Neural progenitor cell (in vitro differentiated cells): ENCODE measurements around the gene COG5.

Source experiments
- EZH2 ChIP-seq: fragments of 200-600 bp; sonication (generic); IDR thresholded peaks from 2 replicates; pipeline ENCODE4 v1.6.1; 2017; ENCODE audit warnings: antibody characterized with exemption, mild to moderate bottlenecking, moderate library complexity
- TF ChIP-seq, protein P1 (sequence below): fragments of 200-600 bp; sonication (generic); IDR thresholded peaks from 2 replicates; pipeline ENCODE4 v1.5.1; 2017; ENCODE audit warnings: antibody characterized with exemption, mild to moderate bottlenecking

DNA sequence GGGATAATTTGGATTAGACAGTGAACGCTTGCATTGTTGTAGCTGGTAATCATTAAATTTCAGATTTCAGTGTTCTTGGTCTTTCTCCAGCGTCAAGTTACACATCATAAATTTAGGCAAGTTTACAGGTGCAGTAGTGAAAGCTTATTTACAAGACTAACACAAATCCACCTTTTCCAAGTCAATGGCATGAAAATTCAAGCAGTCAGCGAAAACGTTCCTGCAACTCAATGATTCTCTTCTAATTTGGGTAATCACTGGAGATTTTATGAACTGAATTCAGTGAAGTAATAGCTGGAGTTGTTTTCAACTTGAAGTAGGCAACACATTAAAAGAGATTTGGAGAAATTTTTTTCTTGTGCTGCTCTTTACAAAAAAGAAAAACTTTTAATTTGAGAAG is 34.2 kb upstream of the COG5 start:
- TF ChIP-seq, protein P1, sequence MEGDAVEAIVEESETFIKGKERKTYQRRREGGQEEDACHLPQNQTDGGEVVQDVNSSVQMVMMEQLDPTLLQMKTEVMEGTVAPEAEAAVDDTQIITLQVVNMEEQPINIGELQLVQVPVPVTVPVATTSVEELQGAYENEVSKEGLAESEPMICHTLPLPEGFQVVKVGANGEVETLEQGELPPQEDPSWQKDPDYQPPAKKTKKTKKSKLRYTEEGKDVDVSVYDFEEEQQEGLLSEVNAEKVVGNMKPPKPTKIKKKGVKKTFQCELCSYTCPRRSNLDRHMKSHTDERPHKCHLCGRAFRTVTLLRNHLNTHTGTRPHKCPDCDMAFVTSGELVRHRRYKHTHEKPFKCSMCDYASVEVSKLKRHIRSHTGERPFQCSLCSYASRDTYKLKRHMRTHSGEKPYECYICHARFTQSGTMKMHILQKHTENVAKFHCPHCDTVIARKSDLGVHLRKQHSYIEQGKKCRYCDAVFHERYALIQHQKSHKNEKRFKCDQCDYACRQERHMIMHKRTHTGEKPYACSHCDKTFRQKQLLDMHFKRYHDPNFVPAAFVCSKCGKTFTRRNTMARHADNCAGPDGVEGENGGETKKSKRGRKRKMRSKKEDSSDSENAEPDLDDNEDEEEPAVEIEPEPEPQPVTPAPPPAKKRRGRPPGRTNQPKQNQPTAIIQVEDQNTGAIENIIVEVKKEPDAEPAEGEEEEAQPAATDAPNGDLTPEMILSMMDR, result no peak
- no peak for TF ChIP-seq EZH2
